HL-60/S4 treated with phorbol 12-myristate 13-acetate at 8.2 ng/mL for 4 days and 3 days (cell line): Measurements from ENCODE around the gene SCUBE2.

ENCODE experiments used
- in situ Hi-C: fragments of 300-500 bp; cut with MboI; formaldehyde crosslinking; loops from 2 replicates; pipeline ENCODE4 v1.15.0; 2022; ENCODE audit warnings: low sequenced_read_pairs

The SCUBE2 gene

DNA sequence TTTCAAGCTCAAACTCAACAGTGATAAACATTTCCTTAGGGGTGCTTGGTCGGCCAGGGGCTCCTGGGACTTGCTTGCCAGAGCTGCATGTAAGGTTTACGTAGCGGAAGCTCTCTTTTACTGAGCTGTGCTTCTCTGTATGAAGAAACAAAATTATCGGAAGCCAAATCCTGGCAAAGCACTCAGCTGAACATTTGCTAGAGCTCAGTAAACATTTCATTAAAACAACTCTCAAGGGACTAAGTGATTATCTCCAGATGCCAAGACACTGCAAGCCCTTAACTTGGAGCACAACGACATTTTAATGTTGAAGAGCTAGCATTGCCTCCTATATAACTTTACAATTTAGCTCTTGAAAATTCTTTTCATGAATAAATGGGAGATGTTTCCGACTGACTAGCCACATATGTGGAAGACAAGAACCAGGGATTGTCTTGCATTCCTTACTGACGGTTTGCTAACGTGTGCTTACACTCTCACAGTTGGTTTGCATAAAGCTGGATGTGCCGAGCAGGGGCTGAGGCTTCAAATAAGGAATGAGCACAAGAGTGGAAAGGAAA, 43.4 kb downstream of the SCUBE2 start:
- in situ Hi-C loops, result no loop called here

DNA sequence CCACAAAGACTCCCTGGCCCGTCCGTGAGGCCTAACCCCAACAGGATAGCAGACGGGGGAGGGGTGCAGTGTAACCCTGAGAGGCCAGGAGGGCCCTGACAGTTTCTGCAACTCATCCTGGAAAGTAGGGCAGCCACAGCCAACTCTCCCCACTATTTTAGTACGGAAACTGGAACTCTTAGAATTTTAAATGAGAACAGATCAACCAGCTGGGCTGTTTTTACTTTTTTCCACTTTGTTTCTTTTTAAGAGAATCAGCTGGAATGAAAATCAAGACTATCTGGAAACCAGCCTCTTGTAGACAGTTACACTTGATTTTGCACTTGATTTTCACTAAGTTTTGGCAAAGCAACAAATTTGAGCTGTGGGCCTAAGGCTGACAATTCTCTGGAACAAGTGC, 44.9 kb downstream of the SCUBE2 start:
- in situ Hi-C loops, result no loop called here

- in situ Hi-C loops, result no loop called here
Observed at GRCh38 chr11:9042488-9042887, 48.9 kb downstream of the SCUBE2 start.

GRCh38 chr11:9041747-9042146, 49.7 kb downstream of the SCUBE2 start:
- in situ Hi-C loops, result no loop called here

DNA sequence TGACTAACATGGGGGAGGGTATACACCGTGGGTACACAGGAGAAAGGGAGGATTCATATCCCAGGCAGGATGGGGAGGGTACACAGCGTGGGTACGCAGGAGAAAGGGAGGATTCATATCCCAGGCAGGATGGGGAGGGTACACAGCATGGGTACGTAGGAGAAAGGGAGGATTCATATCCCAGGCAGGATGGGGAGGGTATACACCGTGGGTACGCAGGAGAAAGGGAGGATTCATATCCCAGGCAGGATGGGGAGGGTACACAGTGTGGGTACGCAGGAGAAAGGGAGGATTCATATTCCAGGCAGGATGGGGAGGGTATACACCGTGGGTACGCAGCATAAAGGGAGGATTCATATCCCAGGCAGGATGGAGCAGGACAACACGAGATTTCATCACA, 51.0 kb downstream of the SCUBE2 start:
- in situ Hi-C loops, result no loop called here

GRCh38 chr11:9039863-9040262, 51.5 kb downstream of the SCUBE2 start:
- in situ Hi-C loops, result no loop called here

- in situ Hi-C loops, result no loop called here
Observed at GRCh38 chr11:9039198-9039597, 52.2 kb downstream of the SCUBE2 start.

DNA sequence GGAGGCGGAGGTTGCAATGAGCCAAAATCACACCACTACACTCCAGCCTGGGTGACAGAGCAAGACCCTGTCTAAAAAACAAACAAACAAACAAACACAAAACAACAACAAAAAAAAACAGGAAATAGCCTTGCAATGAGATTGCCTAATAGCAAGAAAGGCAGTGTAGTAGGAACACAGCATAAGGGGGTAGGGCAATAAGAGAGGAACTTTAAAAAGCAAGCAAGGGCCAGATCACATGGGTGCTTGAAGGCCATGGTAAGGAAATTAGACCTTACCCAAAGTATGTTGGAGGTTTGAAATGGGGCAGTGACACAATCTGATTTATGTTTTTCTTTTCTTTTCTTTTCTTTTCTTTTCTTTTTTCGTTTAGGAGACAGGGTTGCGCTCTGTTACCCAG, 52.9 kb downstream of the SCUBE2 start:
- in situ Hi-C loops, result no loop called here

DNA sequence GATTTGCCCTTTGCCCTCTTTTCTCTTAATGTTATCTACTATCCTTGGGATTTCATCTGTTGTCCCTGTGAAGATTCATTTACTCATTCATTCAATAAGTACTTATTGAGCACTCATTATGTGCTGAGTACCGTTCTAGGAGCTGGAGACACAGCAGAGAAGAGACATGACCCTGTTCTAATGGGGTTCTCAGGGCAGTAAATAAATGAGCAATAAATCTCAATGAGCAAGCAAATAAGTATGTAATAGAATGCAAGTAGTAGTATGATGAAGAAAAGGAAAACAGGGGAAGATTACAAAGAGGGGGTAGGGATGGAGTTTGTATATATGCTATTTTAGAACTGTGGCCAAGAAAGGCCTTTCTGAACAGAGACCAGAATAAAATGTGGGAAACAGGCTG, 53.4 kb downstream of the SCUBE2 start:
- in situ Hi-C loops, result no loop called here

- in situ Hi-C loops, result no loop called here
Observed at GRCh38 chr11:9037046-9037780, 54.2 kb downstream of the SCUBE2 start.

DNA sequence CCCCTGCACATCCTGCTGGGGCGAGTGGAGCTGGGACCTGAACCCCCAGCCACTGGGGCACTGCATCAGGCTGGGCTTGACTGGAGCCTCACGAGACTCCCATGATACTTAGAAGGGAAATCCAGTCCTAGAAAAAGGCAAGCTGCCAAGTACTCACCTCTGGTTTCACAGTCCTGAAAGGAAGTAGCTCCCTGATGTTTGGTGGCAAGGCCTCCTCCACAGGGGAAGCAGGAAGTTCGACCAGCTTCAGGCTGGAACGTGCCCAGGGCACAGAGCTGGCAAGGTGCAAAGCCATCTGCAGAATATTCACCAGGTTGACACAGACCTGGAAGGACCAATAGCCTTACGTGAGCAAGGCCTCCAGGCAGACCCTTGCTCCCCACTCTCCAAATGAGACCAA, 60.8 kb downstream of the SCUBE2 start:
- in situ Hi-C loops, result no loop called here

- in situ Hi-C loops, result no loop called here
Observed at GRCh38 chr11:9029422-9029821, 62.0 kb downstream of the SCUBE2 start.

GRCh38 chr11:9028581-9028980, 62.8 kb downstream of the SCUBE2 start:
- in situ Hi-C loops, result no loop called here

GRCh38 chr11:9025101-9025850, 66.1 kb downstream of the SCUBE2 start:
- in situ Hi-C loops, result no loop called here

GRCh38 chr11:9022961-9023680, 68.3 kb downstream of the SCUBE2 start:
- in situ Hi-C loops, result no loop called here

GRCh38 chr11:9020916-9021315, 70.5 kb downstream of the SCUBE2 start:
- in situ Hi-C loops, result no loop called here

DNA sequence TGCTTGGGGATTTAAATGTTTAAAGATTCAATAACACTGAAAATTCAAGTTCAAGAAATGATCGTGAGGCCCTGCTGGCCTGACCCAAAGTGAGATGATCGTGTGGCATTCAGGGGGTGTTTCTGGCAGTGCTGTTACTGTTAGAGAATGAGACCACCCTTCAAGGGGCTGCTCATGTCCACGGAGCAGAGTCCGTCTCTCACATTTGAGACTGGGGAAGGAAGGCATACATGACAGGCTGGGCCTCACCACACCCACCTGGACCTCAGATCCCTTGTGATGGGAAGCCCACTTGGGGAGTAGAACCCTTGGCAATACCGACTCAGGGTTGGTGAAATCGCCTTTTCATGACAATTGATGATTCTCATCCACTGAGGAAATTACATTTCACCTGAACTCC, 71.5 kb downstream of the SCUBE2 start:
- in situ Hi-C loops, result no loop called here

DNA sequence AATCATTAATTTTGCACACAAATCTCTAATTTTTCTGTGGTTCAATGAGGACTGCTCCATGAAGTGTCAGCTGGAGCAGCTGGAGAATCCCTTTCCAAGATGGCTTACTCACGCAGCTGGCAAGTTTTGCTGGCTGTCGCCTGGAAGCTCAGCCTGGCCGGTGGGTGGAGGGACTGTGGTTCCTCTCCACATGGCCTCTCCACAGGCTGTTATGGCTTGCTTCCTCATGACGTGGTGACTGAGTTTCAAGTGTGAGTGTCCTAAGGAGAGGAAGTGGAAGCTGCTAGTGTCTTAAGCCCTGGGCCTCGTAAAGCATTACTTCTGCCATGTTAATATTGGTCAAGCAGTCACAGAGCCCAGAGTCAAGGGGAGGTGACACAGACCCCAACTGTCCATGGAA, 73.6 kb downstream of the SCUBE2 start:
- in situ Hi-C loops, result no loop called here

- in situ Hi-C loops, result no loop called here
Observed at GRCh38 chr11:9016916-9017642, 74.3 kb downstream of the SCUBE2 start.

DNA sequence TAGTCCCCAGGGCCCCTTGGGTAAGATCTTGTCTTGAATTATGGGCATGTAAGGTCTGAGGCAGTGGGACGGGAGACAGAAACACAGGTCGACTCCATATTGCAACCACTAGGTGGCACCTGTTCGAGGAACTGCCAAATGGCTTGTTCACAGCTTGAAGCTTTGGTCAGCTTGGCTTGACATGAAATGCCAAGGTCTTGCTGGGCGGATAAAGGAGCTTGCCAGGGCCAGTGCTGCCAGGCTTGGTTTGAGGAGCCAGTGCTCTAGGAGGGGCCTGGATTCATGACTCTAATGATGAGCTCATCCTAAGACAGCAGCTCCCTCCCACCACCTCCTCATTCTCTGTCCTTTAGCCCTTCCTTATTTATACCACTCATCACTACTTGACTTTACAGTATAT, 75.7 kb downstream of the SCUBE2 start:
- in situ Hi-C loops, result no loop called here

DNA sequence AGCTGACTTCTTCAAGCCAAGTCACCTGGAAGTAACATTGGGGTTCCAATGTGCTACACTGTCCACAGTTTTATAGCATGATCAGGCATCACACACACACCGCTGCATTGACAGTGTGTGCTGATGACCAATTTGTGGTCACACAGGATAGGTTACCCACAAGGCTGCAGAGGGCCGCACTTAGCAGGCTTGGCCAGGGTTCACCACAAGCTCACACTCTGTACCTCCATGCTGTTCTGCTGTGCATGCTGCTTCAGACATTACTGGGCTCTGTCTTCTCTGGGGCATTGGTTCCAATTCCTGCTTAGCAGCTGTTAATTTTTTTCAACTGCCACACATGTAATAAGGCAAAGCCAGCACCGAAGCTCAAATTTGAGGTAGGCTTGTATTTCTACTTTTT, 76.6 kb downstream of the SCUBE2 start:
- in situ Hi-C loops, result no loop called here
